ENCODE data around the gene FAM240B. TPM values are rescaled to one million over a fixed set of nuclear protein-coding genes. Genes with fewer than 3 reads are reported as not detected.

FAM240B gene
- not detected for total RNA-seq
- polyA plus RNA-seq = not detected

DNA sequence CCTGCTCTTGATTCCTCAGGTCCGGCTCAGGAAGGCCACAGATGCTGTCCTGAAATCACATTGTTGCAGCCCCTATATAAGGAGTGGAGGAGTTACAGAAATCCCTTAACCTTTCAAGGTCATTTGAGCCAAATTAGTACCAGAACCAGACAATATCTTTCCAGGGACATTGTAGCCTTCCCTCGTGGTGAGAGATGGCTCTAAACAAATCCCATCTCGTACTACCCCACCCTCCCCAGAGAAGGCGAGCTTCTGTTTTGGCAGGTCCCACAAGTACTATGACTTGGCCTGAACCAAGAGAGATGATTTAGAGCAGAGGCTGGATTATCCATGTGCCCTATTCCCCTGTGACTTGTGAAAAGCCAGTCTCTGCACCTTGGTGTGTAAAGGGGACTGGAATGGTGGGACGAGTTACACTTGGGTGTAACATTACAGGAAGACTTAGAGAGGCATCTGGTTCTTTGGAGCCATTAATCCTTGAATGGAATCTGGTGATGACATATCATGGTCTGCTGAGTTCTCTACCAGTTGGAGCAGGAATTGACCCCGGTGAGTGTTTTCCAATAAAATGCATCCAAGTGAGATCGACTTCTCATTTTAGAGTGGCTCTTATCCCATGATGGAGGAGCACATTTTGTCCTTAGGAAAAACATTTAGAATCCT, at the start of gene FAM240B:
Gene FAM240B, minus strand, starts transcription at position 51 of the 663 bp plus-strand sequence. CDS start 16,134 bp downstream, outside the sequence.
- Mint-ChIP-seq H3K27me3 (peaks cover 3 to 5% of the 10 kb centered on the region in 2 donors), H3K36me3 (no peaks in the 10 kb centered on the region), H3K27ac (no peak within 1 kb of the TSS), H3K4me1 (no peaks in the 10 kb centered on the region), H3K4me3 (no peak within 1 kb of the TSS), H3K9me3 (peaks cover 0 to 2% (median 0%) of the 10 kb centered on the region in 8 donors)
- Histone ChIP-seq H3K4me3 (ENCODE audit: low read length in 2 of 2) (no peak within 1 kb of the TSS), H3K4me1 (ENCODE audit: insufficient read depth, low read length) (no peaks in the 10 kb centered on the region), H3K36me3 (ENCODE audit: insufficient read depth, low read length) (no peaks in the 10 kb centered on the region), H3K27ac (ENCODE audit: low read depth, low read length) (no peak within 1 kb of the TSS), H3K27me3 (ENCODE audit: insufficient read depth, low read length) (no peaks in the 10 kb centered on the region), H3K9me3 (ENCODE audit: control insufficient read depth in 1 of 2, low read length in 2 of 2) (no peaks in the 10 kb centered on the region)
- intact Hi-C loops (cut with micrococcal nuclease) = no loop called here
- CTCF ChIA-PET (ENCODE audit: partially characterized antibody) = no interaction called here
- POLR2A ChIA-PET (ENCODE audit: partially characterized antibody) = no interaction called here
- DNase-seq = no peak

DNA sequence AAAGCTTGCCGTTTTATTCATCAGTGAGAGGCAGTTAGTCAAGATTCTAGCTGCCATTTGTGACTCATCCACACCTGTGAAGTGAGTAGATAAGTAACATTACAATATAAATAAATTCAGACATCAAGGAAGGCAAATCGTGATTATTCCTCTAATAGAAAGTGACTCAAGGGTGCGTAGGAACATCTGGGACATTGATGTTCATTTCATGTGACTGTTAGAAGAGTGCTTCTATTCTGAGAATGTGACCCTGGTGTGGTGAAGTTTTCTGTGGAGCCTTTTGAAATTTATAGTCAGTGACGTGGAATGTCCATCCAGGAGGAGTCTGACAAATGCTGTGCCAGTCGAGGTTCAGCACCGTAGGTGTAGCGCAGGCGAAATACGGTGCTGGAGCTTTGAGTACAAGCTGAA, 48.4 kb upstream of the FAM240B start:
- Mint-ChIP-seq H3K4me1 (no peaks in the 10 kb centered on the region), H3K36me3 (no peaks in the 10 kb centered on the region)

DNA sequence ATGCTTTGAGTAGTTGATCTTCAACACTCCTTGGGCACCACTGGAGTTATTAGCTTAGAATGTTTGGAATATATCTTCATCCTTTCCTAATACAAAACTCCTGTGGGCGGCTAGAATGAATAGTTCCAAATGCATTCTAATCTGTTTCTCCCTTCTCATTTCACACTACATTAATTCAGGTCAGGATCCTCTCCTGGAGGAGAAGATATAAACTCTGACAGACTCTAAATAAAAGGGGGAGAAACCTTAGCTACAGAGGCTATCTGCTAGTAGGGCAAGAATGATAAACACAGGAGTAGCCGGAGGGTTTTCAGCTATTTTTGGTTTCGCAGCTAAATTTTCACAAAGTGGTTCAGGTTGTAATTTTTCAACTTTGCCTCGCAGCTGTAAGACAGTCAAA, 45.2 kb upstream of the FAM240B start:
- Mint-ChIP-seq H3K36me3 (no peaks in the 10 kb centered on the region), H3K4me1 (no peaks in the 10 kb centered on the region), H3K27ac (no peak overlapping the region), H3K27me3 (peaks cover 4 to 7% of the 10 kb centered on the region in 2 donors), H3K9me3 (peaks cover 0 to 9% (median 3%) of the 10 kb centered on the region in 8 donors), H3K4me3 (no peak overlapping the region)
- Histone ChIP-seq H3K27me3 (ENCODE audit: insufficient read depth, low read length) (no peaks in the 10 kb centered on the region), H3K4me3 (ENCODE audit: low read length in 2 of 2) (no peak overlapping the region), H3K36me3 (ENCODE audit: insufficient read depth, low read length) (no peaks in the 10 kb centered on the region), H3K9me3 (ENCODE audit: control insufficient read depth in 1 of 2, low read length in 2 of 2) (no peaks in the 10 kb centered on the region), H3K4me1 (ENCODE audit: insufficient read depth, low read length) (no peaks in the 10 kb centered on the region), H3K27ac (ENCODE audit: low read depth, low read length) (no peak overlapping the region)
- DNase-seq = no peak
- intact Hi-C loops (cut with micrococcal nuclease) = no loop called here
- ChIA-PET CTCF (ENCODE audit: partially characterized antibody) (no interaction called here), POLR2A (ENCODE audit: partially characterized antibody) (no interaction called here)

More for the DNA sequence above, 48.4 kb upstream of the FAM240B start:
- Histone ChIP-seq H3K4me3 (ENCODE audit: low read length in 2 of 2) (no peak overlapping the region), H3K36me3 (ENCODE audit: insufficient read depth, low read length) (no peaks in the 10 kb centered on the region), H3K27me3 (ENCODE audit: insufficient read depth, low read length) (no peaks in the 10 kb centered on the region), H3K4me1 (ENCODE audit: insufficient read depth, low read length) (no peaks in the 10 kb centered on the region), H3K27ac (ENCODE audit: low read depth, low read length) (no peak overlapping the region), H3K9me3 (ENCODE audit: control insufficient read depth in 1 of 2, low read length in 2 of 2) (no peaks in the 10 kb centered on the region)
- intact Hi-C loops (cut with micrococcal nuclease) = no loop called here
- Mint-ChIP-seq H3K4me3 (no peak overlapping the region), H3K9me3 (peaks cover 0 to 9% (median 3%) of the 10 kb centered on the region in 8 donors), H3K27ac (no peak overlapping the region), H3K27me3 (peaks cover 2 to 3% of the 10 kb centered on the region in 2 donors)
- ChIA-PET CTCF (ENCODE audit: partially characterized antibody) (no interaction called here), POLR2A (ENCODE audit: partially characterized antibody) (no interaction called here)
- no peak for DNase-seq

DNA sequence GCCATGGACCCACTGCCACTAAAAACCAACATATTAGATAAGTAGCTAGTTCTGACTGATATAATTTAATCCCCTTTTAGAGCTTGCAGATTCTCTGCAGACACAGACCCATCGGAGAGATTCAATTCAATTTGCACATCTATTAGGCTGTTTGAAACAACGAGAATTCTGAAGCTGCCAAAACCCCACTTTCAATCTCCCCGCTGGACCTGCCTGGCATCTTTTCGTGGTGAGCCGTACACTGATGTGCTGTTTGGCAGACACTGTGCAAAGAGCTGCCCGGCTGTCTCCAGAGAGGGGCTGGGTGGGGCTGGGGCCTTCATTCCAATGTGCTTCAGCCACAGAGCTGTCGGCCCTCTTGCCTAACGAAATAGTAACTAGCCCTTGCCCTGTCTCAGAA, 42.1 kb upstream of the FAM240B start:
- POLR2A ChIA-PET (ENCODE audit: partially characterized antibody) = no interaction called here
- intact Hi-C loops (cut with micrococcal nuclease) = no loop called here

DNA sequence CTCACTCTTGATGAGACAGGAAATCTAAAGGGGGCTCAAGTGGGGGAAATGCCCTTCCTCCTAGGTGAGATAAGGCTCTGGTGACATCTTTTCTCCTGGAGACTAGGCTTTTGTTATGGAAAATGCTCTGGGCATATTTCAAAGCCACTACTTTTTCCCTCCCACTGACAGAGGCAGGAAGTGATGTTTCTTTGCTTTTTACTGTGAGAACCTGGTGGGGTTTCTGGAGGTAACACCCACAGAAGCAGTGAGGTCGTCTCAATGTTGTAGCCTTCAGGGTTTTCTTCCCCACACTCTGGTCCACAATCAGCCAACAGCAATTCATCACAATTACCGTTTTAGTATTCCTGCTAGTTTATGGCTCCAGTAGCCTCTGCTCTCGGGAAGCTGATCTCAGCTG, 41.4 kb upstream of the FAM240B start:
- Mint-ChIP-seq H3K27ac (no peak overlapping the region), H3K36me3 (no peaks in the 10 kb centered on the region), H3K4me1 (no peaks in the 10 kb centered on the region), H3K4me3 (no peak overlapping the region), H3K9me3 (peaks cover 0 to 5% (median under 1%) of the 10 kb centered on the region in 8 donors), H3K27me3 (peaks cover 4 to 5% of the 10 kb centered on the region in 2 donors)
- no peak overlapping the region for H3K27ac ChIP-seq (ENCODE audit: low read depth, low read length)
- H3K27me3 ChIP-seq (ENCODE audit: insufficient read depth, low read length) = no peaks in the 10 kb centered on the region
- intact Hi-C loops (cut with micrococcal nuclease) = no loop called here
- POLR2A ChIA-PET (ENCODE audit: partially characterized antibody) = no interaction called here
- H3K36me3 ChIP-seq (ENCODE audit: insufficient read depth, low read length) = no peaks in the 10 kb centered on the region
- no peaks in the 10 kb centered on the region for H3K9me3 ChIP-seq (ENCODE audit: control insufficient read depth in 1 of 2, low read length in 2 of 2)
- no peaks in the 10 kb centered on the region for H3K4me1 ChIP-seq (ENCODE audit: insufficient read depth, low read length)
- no peak for DNase-seq
- no peak overlapping the region for H3K4me3 ChIP-seq (ENCODE audit: low read length in 2 of 2)
- CTCF ChIA-PET (ENCODE audit: partially characterized antibody) = no interaction called here

More for the DNA sequence above, 42.1 kb upstream of the FAM240B start:
- H3K27me3 ChIP-seq (ENCODE audit: insufficient read depth, low read length) = no peaks in the 10 kb centered on the region
- H3K27ac ChIP-seq (ENCODE audit: low read depth, low read length) = no peak overlapping the region
- H3K27ac Mint-ChIP-seq = no peak overlapping the region
- H3K27me3 Mint-ChIP-seq = peaks cover 4 to 5% of the 10 kb centered on the region in 2 donors
- no peaks in the 10 kb centered on the region for H3K9me3 ChIP-seq (ENCODE audit: control insufficient read depth in 1 of 2, low read length in 2 of 2)
- H3K4me3 ChIP-seq (ENCODE audit: low read length in 2 of 2) = no peak overlapping the region
- peaks cover 0 to 5% (median under 1%) of the 10 kb centered on the region in 8 donors for H3K9me3 Mint-ChIP-seq
- H3K36me3 ChIP-seq (ENCODE audit: insufficient read depth, low read length) = no peaks in the 10 kb centered on the region
- H3K4me1 ChIP-seq (ENCODE audit: insufficient read depth, low read length) = no peaks in the 10 kb centered on the region
- no peaks in the 10 kb centered on the region for H3K36me3 Mint-ChIP-seq
- H3K4me1 Mint-ChIP-seq = no peaks in the 10 kb centered on the region
- no peak for DNase-seq
- CTCF ChIA-PET (ENCODE audit: partially characterized antibody) = no interaction called here
- H3K4me3 Mint-ChIP-seq = no peak overlapping the region

DNA sequence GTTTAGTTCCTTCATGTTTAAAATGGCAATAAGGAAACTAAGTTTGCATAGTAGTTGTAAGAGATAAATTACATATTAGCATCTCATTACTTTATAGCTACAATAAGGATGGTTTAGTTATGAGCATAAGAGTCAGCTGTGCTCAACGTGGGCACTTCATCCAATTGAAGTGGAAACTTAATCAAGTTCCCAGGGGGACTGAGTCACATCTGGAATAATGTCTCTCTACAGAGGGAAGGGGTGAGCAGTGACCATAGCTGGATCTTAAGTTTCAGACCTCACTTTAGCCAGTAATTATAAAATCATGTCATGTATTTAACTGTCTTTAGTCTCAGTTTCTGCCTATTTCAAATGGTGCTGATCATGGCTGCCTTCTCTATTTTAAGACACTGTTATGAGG, 36.8 kb upstream of the FAM240B start:
- Histone ChIP-seq H3K36me3 (ENCODE audit: insufficient read depth, low read length) (no peaks in the 10 kb centered on the region), H3K9me3 (ENCODE audit: control insufficient read depth in 1 of 2, low read length in 2 of 2) (no peaks in the 10 kb centered on the region), H3K27me3 (ENCODE audit: insufficient read depth, low read length) (no peaks in the 10 kb centered on the region), H3K4me1 (ENCODE audit: insufficient read depth, low read length) (no peaks in the 10 kb centered on the region), H3K4me3 (ENCODE audit: low read length in 2 of 2) (no peak overlapping the region), H3K27ac (ENCODE audit: low read depth, low read length) (no peak overlapping the region)
- H3K27ac Mint-ChIP-seq = peak overlapping the region in 1 of 7 donors; percentile 31
- ChIA-PET CTCF (ENCODE audit: partially characterized antibody) (no interaction called here), POLR2A (ENCODE audit: partially characterized antibody) (no interaction called here)
- H3K36me3 Mint-ChIP-seq = no peaks in the 10 kb centered on the region
- no peak overlapping the region for H3K4me3 Mint-ChIP-seq
- H3K27me3 Mint-ChIP-seq = peaks cover 1% of the 10 kb centered on the region in 2 donors
- H3K9me3 Mint-ChIP-seq = no peaks in the 10 kb centered on the region
- DNase-seq = no peak
- intact Hi-C loops (cut with micrococcal nuclease) = no loop called here
- no peaks in the 10 kb centered on the region for H3K4me1 Mint-ChIP-seq

DNA sequence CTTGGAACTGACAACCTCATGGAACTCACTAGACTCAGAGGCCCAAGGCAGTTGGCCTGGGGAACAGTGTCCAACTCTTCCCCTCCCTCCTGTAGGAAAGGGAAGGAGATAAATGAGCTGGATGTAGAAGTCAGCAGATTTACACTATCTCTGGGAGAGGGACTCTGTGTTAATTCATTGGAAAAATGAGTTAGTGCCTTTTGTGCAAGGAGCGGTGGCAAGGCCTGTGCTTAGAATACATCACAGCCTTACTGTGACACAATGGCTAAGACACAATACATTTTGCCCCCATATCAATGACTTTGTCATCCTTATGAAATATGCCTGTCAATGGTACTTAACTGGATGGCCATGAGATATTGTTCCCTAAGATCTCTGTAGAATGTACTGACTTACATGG, 28.0 kb upstream of the FAM240B start:
- H3K9me3 ChIP-seq (ENCODE audit: control insufficient read depth in 1 of 2, low read length in 2 of 2) = no peaks in the 10 kb centered on the region
- no peak overlapping the region for H3K4me3 ChIP-seq (ENCODE audit: low read length in 2 of 2)
- no peaks in the 10 kb centered on the region for H3K36me3 ChIP-seq (ENCODE audit: insufficient read depth, low read length)
- no peak overlapping the region for H3K27ac ChIP-seq (ENCODE audit: low read depth, low read length)
- H3K4me3 Mint-ChIP-seq = no peak overlapping the region
- no peaks in the 10 kb centered on the region for H3K4me1 ChIP-seq (ENCODE audit: insufficient read depth, low read length)
- H3K27ac Mint-ChIP-seq = no peak overlapping the region
- H3K27me3 Mint-ChIP-seq = peaks cover 1 to 4% of the 10 kb centered on the region in 2 donors
- no peaks in the 10 kb centered on the region for H3K36me3 Mint-ChIP-seq
- DNase-seq = no peak
- H3K27me3 ChIP-seq (ENCODE audit: insufficient read depth, low read length) = no peaks in the 10 kb centered on the region
- intact Hi-C loops (cut with micrococcal nuclease) = no loop called here
- H3K9me3 Mint-ChIP-seq = peaks cover 0 to 2% (median 0%) of the 10 kb centered on the region in 8 donors
- ChIA-PET CTCF (ENCODE audit: partially characterized antibody) (no interaction called here), POLR2A (ENCODE audit: partially characterized antibody) (no interaction called here)
- H3K4me1 Mint-ChIP-seq = no peaks in the 10 kb centered on the region

Data from CD4-positive, alpha-beta memory T cell (primary cell).